NCI-H2081 (cell line): ENCODE measurements around the gene C12orf60.

ENCODE experiments used
- DNase-seq, 2 experiments: peaks; one replicate each; lab custom pipeline; 2025; lab: John Stamatoyannopoulos, UW

C12orf60 gene

DNA sequence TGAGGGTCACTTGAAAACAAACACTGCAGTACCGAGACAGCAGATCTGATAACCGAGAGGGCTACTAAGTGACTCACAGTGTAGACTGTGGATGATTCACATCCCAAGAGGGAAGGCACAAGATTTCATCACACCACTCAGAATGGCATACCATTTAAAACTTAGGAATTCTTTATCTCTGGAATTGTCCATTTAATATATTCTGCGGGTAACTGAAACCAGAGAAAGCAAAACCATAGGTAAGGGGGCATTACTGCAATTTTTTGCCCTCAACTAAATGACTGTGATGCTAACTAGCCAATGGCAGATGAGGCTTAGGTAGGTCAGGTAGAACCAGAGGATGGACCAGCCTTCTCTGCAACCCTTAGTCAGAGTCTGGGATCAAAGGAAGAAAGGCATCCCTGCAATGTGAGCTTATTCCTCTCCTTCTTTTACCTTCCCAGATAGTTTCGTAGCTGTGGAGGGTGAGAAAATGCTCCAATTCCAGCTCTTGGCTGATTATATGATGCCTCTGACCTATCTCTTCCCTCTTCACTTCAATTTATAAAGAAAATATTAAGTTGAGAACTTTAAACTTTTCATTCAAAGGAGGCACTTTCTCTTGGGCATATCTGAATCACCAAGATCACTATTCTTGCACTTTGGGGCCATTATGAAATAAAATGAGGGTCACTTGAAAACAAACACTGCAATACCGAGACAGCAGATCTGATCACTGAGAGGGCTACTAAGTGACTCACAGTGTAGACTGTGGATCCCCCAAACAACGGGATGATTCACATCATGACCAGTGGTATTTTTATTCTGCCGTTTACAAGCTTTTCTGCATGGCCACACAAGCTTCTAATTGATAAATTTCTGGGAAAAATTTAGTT is 33.1 kb downstream of the C12orf60 start:
- DNase-seq, result no peak

DNA sequence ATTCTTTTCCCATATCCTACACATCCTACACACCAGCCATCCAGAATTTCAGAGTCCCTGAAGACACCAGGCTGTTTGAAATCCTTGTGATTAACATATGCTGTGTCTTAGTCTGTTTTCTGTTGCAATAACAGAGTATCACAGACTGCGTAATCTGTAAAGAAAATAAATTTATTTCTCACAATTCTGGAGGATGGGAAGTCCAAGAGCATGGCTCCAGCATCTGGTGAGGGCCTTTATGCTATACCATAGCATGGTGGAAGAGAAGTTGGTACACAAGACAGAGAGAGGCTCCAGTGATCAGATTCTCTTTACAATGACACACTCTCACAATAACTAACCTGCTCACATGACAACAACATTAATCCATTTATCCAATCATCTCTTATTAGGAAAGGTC is 35.8 kb downstream of the C12orf60 start:
- DNase-seq, result no peak

DNA sequence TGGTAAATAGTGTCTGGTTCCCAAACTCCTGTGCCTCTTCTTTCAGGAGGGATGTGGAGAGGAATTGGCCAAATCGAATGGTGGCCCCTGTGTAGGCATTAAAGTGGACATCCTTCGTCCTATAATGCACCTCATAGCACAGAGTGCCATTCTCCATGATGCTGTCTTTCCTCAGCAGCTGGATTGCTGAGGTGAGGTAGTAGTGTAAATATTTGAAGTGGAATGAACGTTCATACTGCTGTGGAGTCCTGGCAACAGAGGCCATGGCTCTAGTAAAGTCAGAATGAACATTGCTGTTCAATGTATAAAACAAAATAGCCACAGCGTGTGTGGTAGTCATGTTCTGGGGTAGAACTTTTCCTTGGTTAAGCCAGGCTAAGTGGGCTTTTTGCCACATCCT is 37.1 kb downstream of the C12orf60 start:
- no peak for DNase-seq

DNA sequence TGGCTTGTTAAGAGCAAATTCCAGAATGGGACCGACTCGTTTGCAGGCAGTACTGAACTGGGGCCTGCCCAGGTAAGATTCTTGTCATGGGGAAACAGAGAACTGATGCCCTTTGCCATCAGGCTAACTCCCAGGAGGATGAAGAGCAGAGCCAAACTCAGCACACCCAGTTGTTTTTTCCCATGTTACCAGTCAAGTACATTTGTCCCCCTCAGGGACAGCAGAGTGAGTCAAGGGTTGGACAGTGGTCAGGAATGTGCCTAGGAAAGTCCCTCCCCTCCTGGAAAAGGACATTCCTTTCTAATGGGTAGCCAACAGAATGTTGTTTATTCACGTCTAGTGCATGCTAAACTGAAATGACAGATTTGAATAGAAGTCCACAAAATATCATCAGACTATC is 38.3 kb downstream of the C12orf60 start:
- no peak for DNase-seq

DNA sequence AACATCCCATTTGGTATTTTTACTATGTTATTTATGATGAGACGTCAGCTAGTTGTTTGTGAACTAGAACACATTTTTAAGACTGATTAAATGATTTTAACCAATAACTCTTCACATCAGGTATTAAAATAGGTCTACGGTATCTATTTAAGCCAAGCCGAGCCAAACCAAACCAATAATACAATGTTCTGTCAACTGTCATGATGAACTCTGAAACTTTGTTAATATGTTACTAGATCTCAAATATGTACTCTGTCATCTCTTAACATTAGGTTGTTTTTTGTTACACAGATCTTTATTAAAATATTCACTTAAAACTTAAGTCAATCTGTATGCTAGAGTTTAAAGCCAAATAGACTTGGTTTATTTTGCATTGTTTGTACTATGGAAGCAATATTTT is 38.8 kb downstream of the C12orf60 start:
- no peak for DNase-seq

DNA sequence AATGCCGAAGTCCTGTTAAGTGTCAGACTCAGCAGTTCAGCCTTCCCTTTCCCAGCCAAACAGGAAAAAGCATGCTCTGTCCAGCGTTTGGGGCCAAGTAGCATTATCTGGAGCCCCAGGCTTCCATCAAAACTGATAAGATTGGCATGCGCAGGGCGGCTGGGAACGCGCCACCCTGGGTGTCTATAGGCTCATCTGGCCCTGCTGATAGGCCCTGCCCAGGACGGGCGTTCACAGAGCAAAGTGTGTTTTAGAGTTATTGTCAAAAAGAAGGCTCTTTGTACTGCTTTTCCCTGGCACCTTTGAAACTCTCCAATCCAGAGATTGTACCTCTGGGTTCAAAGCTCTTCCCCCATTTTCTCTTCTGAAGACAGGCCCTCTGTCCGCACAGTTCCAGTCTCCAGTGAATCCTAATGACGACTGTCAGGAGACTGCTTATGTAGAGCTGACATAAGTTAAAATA is 40.0 kb downstream of the C12orf60 start, which contains the start of gene ART4:
Gene ART4 (minus strand): TSS at position 102 of the 463 bp plus-strand sequence. CDS start 413 bp downstream, outside the sequence.
- DNase-seq, result no peak

DNA sequence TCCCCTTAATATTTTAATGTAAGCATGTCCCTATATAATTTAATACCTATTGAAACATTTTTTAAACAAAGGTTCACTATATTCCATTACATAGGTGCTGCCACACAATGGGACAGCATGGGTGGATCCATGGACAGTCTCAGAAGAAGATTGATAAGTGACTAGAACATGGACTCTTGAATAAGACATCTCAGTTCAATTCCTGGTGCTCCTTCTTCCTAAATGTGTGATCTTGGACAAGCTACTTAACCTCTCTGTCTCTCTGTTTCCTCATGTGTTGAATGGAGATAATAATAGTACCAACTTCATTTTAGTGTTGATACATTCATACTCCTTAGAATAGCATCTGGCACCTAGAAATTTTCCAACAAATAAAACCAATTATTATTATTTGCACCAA is 40.9 kb downstream of the C12orf60 start:
- no peak for DNase-seq

DNA sequence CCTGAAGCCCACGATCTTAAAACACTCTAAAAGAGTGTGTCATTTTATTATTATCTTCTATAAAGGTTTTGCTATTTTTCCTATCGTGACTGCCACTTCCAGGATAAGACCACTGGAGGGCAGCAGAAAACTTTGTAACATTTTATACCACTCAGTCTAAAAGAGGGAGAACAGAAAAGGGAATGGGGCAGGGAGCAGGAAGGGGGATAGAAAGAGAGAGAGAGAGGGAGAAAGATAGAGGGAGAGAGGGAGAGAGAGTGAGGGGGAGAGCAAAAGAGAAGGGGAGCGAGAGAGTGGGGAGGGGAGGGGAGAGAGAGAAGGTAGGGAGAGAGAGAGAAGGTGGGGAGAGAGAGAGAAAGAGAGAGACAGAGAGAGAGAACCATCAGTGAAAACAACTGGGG is 41.9 kb downstream of the C12orf60 start:
- peak; percentile 34 to 42 for DNase-seq

DNA sequence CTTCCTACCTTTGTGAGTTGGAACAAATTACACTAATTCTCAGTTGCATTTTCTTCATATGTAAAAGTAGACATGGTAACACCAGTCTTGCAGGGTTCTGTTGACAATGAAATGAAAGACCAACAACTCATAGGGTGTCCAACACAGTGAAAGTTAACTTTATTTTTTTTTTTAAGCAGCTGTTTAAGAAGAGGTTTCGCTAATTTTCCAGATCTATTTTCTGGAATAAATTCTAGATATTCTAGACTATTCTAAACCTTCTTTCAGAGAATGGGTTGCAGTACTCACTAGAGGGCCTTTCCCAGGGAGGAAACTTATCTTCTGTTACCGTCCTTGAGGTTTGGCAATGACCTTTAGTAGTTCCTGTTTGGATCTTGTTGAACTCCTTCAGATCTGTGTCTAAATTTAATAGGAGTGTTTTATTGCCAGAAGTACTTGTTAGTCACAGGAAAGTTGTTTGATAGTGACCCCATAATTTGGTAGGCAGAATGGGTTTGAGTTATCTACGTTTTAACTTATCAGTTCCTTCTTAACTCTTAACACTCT is 42.6 kb downstream of the C12orf60 start:
- DNase-seq, result no peak

DNA sequence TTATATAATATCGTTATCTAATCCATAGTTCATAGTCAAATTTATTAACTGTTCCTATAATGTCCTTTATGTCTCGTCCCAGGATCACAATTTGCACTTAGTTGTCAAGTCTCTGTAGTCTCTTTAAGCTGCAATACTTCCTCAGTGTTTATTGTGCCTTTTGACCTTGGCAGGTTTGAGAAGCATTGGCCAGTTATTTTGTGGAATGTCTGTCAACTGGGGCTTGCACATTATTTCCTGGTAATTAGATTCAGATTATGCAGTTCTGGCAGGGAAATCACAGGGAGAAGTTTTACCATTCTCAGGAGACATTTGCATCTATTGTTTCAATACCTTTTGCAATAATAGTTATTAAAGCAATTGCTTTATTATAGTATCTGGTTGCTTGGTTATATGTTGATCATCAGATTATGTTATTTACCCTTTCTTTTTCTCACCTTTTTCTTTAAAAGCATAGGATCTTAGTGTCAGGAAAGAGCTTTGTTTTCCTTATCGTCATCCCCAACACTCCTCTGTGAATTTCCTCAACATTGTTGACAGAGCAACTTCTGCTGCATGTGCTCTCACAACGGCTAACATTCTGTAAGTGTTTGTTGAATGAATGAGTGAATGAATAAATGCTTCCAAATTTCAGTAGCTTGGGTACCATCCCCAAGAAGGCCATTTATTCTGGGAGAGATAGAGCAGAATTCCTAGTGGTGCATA is 43.6 kb downstream of the C12orf60 start:
- DNase-seq, result no peak

DNA sequence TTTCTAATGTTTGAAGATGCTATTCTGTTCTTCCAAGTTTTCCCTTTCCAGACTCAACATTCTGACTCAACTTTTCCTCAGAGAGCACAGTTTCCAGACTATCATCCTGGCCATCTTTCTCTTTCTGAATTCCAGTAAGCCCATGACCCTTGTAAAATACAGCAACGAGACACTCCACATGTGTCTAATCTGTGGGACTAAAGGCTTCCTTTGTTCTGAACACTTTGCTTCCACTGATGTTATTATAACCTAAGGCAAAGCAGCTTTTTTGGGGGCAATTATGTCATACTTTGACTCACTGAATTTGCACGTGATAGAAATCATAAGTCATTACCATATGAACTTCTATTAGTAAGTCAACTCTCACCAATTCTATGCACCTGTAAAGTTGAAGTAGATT is 46.2 kb downstream of the C12orf60 start:
- no peak for DNase-seq

DNA sequence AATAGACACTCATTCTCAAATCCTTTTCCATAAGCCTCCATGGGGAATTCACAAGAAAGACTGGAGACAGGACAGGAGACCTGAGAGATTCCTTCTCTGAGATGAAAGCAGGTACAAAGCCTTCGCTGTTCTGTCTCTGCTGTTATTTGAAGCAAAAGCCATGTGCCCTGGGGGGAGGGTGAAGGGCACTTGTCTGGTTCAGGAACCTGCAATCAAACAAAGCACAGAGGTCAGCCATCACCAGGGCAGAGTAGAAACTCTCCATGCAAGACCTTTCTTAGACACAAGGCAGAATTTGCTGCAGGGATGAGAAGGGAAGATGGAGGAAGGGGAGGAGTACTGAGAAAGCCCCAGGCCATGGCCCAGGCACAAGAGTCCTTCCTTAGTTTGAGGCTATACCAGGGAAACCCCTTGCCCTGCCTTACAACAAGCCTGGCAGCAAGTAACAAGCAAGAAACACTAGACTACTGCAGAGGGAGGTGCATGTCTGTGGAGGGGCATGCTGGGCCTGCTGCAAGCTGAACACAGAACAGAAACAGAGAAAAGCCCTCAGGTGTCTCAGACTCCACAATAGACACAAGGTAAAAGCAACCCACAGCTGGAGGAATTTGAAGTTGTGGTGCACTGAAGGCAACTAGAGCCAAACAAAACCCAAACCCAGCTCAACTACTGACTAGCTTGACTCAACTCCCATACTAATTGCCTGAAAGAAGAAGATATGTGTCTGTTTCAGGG is 47.6 kb downstream of the C12orf60 start:
- DNase-seq, result no peak

DNA sequence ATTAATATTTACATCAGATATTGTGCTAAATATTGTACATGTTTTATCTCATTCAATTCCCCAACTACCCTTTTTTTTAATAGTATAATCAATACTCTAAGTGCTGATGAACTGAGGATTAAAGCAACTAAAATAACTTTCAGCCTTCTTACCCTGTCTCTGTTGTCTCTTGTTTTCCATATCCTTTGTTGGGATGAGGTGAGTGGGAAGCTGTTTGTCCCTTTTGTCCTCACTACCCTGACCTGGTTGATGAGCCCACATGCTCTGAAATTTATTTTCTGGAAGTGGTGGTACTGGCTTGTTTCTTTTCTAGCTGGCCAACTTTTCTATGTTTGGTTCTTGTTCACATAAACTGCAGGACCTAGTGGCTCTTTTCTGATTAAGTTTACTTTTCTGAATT is 49.4 kb downstream of the C12orf60 start:
- DNase-seq, result no peak

DNA sequence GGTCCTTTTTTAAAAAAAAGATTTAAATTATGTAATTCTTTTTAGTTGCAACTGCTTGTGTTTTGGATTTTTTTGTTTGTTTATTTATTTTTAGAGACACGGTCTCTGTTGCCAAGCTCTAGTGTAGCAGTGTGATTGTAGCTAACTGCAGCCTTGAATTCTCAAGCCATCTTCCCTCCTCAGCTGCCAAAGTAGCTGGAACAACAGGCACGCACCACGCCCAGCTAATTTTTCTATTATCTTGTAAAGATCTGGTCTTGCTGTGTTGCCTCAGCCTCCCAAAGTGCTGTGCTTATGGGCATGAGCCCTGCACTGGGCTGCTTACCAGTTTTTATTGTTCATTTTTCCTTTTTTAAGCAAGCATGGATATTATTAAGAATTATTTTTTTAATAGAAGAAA is 50.5 kb downstream of the C12orf60 start:
- no peak for DNase-seq

DNA sequence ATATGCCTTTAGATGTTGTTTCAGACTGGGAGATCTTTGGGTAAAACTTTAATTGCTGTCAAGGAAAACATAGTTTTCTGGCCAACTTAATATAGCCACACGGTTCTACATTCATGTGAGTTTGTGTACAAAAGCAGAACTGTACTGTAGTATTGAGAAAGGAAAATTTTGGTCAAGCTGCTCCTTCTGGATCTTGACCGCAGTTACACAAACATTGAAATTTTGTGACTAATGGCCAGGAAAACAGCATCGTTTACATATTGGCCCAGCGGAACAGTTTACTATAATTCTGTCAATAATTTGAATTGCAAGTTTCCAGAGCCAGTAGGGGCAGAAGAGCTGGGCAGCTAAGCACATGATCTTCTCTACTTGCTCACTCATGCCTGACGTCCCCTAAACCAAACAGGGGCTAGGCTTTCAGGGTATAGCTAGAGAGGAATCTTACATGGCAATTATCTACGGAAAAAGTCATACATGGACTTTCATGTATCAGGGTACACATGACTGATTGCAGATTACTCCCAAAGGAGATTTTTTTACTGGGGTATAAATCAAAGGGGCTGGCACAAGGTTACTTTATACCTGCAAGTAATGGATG is 51.2 kb downstream of the C12orf60 start:
- no peak for DNase-seq

DNA sequence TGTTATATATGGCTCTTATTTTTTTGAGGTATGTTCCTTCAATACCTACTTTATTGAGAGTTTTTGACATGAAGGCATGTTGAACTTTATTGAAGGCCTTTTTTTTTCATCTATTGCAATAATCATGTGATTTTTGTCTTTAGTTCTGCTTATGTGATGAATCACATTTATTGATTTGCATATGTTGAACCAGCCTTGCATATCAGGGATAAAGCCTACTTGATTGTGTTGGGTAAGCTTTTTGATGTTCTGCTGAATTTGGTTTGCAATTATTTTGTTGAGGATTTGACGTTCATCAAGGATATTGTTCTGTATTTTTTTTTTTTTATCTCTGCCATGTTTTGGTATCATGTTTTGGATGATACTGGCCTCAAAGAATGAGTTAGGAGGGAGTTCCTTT is 55.0 kb downstream of the C12orf60 start:
- DNase-seq, result no peak

DNA sequence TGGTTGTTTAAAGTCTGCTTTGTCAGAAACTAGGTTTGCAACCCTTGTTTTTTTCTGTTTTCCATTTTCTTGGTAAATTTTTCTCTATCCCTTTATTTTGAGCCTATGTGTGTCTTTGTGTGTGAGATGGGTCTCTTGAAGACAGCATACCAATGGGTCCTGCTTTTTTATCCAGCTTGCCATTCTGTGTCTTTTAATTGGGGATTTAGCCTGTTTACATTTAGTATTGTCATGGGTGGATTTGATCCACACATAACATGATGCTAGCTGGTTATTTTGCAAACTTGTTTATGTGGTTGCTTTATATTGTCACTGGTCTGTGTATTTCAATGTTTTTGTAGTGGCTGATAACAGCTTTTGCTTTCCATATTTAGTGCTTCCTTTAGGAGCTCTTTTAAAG is 57.0 kb downstream of the C12orf60 start:
- no peak for DNase-seq

DNA sequence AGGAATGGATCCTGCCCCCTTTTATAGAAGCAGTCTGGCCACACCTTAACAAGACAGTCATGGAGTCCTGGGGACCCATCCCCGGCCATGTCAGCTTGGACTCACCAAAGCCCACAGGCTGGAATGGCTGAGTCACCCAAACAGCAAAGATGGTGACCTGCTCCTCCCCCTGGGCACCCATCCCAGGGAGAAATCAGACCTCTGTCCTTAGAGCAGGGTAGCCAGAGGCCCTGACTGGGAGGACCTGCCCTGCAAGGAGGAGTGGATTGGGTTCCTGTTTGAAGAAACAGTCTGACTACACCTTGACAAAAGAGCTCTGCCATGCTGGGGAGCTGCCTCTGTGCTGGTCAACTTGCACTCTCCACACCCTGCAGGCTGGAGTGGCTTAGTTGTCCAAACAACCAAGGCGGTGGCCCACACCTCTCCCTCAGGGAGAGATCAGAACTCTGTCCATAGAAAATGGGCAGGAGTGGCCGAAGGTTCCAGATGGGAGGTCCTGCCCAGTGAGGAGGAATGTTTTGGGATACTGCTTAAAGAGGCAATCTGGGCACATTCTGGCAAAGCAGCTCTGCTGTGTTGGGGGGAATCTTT is 65.5 kb downstream of the C12orf60 start:
- DNase-seq, result no peak

DNA sequence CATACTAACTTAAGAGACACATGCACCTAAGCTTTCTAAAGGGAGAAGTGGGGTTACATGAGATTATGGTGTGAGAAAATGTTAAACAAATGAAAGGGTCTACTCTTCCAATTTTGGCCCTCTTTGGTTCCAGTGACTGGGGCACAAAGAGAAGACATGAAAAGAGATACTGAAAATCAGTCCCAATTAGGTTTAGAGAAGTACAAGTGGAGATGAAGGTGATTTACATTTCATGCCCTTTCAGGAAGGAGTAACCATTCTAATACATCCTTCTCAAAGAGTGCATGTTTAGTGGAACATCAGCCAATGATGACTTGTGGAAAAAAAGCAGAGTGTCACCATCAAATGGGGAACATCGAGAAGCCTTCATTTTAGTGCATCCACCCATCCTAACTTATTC is 67.8 kb downstream of the C12orf60 start:
- no peak for DNase-seq

DNA sequence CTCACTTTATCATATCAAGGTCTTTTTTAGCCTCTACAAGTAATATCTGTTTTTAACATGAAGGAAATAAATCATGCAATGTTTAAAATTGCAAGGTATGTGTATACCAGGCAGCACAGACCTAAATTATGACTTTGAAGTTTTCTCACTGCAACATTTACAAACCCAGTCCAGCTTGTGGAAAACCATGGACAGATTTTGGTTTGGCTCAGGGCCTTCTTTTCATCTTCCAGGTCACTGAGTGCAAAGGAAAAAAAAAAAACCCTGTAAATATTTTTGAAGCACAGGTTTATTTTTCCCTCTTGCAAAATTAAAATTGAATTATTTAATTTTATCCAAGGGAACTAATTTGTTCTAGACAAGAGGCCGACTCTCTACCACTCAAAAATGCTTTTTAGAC is 68.4 kb downstream of the C12orf60 start:
- DNase-seq, result no peak

DNA sequence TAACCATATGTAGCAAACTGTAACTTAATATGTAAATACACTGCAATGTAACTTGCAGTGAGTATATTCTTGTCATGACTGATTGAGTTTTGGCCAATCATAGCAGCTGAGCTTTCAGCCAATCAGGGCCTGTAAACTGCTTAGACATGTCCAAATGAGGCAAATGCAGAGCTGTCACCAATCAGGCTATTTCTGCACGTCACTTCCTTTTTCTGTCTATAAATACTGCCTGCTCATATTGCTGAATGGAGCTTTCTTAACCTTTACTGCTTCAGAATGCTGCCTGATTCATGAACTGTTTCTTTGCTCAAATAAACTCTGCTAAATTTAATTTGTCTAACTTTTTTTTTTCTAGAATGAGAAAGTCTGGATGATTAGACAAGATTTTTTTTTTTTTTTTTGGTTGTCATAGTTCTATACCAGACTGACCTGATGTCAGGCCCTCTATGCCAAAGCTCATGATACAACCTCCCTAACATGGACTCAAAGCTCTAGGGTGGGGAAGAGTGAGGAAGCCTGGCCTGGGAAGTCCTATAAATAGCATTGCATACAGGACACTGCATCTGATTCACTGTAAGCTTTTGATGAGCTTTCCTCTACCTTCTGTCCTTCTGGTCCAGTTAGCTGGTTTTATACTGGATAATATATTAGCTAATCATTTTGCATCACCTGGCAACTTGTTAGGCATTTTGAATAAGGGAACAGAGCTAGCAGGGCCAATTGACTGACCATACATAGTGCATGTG is 70.1 kb downstream of the C12orf60 start:
- DNase-seq, result no peak
